ENCODE measurements around the gene GRK5.
"Not testable (repeated sequence)": the region's sequence is repeated elsewhere in the genome, so short reads cannot be mapped to it uniquely, and the experiment has no call there.

Gene GRK5

GRCh38 chr10:119207366-119207666 lies at the start of gene GRK5:
TSS of gene GRK5 (plus strand) at chr10:119207571. CDS start at chr10:119207918, 347 bp downstream.
- peak; percentile 76 to 94 (median 82) for DNase-seq

GRCh38 chr10:119159332-119159731 lies 48.0 kb upstream of the GRK5 start:
- no peak for DNase-seq

DNA sequence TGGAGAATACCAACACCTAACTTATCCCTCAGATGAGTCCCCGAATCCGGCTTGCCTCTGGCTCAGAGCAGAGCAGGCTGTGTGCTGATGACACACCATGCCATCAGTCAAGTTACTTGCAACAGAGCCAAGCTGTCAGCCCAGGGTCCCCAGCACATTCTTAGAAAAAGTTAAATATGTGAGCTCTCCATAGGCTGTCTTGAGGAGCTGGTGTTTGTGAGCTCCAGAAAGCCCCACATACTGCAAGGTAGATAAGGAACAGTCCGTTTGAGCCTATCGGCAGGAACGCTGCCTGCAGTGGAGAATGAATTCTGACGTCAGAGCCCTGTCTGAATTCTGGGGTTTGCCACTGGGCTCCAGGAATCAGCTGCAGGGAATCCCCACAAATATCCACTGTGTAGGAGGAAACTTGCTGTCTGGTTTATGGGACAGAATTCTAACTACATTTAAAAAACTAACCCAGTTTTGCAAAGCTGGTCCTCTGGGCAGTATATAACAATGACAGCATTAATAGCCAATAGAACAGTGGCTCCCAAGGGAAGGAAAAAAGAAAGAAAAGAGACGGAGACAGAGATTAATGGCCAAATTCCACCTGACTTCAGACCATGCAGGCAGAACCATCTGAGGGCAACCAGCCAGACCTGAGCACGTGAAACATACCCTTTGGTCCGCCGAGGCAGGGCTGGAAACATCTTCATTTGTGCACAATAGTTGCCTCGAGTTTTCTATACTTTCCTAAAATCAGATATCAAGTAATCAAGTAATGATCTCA lies 45.5 kb upstream of the GRK5 start:
- no peak for DNase-seq

DNA sequence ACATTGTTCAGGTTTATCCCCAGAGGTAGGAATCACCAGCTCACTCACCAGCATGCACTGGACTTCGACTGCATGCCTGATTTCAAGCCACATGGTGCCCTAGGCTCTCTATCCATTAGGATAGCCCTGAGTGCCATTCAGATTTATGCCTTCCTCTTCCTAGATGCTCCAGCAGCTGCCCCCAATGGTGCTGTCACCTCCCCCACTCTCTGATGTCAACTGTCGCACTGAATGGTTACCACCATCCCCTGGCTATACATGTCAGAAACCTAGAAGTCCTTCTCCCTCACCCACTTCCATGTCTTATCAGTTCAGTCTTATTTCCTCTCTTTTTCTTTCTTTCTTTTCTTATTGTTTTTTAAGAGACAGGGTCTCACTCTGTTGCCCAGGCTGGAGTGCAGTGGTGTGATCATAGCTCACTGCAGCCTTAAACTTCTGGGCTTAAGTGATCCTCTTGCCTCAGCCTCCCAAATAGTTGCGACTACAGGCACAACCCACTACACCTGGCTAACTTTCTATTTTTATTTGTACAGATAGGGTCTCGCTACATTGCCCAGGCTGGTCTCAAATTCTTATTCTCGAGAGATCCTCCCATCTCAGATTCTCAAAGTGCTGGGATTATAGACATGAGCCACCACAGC lies 44.8 kb upstream of the GRK5 start:
- DNase-seq: no peak

DNA sequence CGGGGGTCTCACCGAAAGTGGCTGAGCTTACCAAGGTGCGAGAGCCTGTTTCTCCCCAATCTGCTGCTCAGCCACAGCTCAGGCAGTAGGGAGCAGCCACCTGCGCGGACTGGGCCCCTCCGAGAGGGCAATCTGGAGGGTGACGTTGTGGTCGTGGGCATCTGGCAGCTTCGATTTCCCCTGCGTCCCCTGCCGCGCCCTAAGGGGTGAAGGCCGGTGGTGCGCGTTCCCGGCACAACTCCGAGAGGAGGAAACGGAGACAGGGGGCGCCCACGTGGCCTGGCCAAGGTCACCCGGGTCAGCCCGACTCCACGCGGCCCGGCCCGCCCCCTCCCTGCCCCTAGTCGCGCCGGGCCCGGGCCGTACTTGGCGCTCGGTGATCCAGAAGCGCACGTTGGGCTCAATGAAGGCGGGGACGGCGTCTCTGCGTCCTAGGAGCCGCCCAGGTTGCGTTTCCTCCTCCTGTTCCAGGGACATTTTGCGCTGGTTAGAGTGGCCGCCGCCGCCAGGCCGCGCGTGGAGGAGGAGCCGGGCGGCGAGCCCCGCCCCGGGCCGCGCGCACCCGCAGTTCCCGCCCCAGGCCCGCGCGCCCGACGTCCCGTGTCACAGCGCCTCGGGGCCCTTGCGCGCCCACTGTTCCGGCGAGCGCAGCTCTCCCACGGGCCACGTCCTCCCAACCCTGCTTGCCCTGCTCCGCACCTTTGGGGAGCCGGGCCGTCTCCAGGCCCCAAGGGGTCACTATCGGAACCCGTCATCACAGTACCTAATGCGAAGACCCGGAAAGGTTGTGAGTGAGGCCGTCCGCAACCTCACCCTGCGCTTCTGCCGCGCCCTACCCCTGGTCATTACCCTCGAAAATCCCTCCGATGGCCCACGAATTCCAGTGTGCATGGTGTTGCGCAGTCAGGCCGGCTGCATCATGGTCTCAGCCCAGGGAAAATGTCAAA lies 41.9 kb upstream of the GRK5 start, which contains the start of gene SFXN4:
Gene SFXN4 (minus strand): TSS at position 544 of the 947 bp plus-strand sequence. CDS start 67 bp downstream, at position 477.
- DNase-seq: peak; percentile 51 to 78 (median 59)

DNA sequence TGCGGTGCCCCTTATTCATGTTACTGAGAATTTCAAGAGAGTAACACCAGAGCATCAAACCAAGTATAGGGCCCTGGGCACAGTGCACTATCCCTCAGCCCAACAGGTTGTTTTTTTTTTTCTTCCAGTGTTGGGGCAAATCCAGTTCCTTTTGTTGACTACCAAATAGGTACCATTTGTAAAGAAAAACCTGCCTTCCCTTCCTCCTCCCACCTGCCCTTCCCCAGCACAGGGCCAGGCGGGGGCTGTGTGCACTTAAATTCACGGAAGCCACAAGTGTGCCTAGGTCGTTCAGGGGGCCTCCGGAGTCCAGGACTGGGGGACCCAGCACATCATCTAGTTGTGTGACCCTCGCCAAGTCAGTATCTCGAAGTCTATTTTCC lies 41.3 kb upstream of the GRK5 start:
- DNase-seq: no peak

- DNase-seq: no peak
Measured at GRCh38 chr10:119166564-119166963, 40.8 kb upstream of the GRK5 start.

GRCh38 chr10:119167041-119167440 lies 40.3 kb upstream of the GRK5 start:
- DNase-seq: no peak

GRCh38 chr10:119174109-119174508 lies 33.3 kb upstream of the GRK5 start:
- no peak for DNase-seq

- DNase-seq: no peak
Measured at GRCh38 chr10:119176166-119176565, 31.2 kb upstream of the GRK5 start.

- no peak for DNase-seq
Measured at GRCh38 chr10:119177708-119178371, 29.5 kb upstream of the GRK5 start.

DNA sequence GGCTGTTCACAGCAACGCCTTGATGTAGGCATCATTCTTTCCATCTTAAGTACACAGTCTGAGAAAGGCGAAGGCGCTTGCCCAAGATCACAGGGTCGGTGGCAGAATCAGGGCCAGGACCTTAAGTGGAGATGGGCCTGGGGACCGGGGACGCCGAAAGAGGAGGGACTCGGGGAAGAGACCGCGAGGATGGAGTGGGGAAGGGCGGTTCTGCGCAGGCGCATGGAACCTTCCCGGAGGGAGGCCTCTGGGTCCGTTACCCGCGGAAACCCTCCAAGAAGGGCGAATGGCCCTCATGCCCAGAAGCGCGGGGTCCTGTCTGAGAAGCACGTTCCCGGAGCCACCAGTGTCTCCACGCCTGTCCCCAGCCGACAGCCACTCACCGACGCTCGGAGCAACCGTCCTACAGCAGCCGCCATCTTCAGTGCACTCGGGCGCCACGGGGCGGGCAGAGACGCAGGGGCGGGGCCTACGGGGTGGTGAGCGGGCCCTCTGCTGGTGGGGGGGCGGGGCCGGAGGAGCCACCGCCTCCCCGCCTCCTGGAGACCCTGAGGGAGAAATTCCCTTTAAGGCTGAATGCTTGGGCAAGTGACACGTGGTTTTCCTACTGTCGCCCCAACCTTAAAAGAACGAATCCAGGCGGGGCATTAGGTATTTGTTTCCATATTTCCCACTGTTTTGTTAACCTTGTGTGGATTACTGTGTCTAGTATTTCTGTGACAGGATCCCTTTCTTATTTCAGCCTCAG lies 28.8 kb upstream of the GRK5 start, which contains the start of gene PRDX3:
Gene PRDX3 (minus strand): TSS at position 441 of the 748 bp plus-strand sequence. CDS start 22 bp downstream, at position 419.
- peak; percentile 71 to 91 (median 82) for DNase-seq

- DNase-seq: not testable (repeated sequence)
Measured at GRCh38 chr10:119180850-119181400, 26.4 kb upstream of the GRK5 start.

GRCh38 chr10:119183664-119184412 lies 23.5 kb upstream of the GRK5 start:
- DNase-seq: no peak

- no peak for DNase-seq
Measured at GRCh38 chr10:119189811-119190282, 17.5 kb upstream of the GRK5 start.

DNA sequence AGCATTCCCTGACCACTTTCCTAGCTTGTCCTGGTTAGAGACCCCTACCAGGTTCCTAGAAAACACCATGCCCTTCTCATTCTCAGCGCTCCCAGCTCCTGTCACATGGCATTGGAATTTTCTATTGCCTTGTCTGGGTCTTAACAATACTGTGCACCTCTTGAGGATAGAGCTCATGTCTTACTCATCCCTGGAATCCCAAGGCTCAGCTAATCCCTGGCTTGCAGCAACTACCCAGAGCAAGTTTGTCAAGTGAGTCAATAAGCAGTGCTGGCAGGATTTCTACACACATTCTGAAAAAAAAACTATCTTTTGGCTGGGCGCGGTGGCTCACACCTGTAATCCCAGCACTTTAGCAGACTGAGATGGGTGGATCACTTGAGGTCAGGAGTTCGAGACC lies 17.0 kb upstream of the GRK5 start:
- DNase-seq: no peak

- no peak for DNase-seq
Measured at GRCh38 chr10:119190954-119191785, 16.2 kb upstream of the GRK5 start.

DNA sequence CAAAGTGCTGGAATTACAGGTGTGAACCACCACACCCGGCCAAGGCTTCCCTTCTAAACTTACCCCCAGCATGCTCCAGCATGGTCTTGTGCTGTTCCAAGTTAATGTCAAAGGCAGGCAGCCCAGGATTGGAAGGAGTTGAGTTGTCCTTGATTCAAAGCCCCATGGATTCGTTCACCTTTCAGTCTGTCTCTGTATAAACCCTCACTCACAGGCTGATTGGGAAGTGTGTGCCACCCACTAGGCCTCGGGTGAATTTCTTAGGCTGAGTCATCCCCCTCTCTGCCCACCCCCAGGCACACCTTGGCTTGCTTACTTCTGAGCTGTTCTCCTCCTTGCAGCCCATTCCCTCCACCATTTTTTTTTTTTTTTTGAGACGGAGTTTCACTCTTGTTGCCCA lies 15.5 kb upstream of the GRK5 start:
- DNase-seq: no peak

DNA sequence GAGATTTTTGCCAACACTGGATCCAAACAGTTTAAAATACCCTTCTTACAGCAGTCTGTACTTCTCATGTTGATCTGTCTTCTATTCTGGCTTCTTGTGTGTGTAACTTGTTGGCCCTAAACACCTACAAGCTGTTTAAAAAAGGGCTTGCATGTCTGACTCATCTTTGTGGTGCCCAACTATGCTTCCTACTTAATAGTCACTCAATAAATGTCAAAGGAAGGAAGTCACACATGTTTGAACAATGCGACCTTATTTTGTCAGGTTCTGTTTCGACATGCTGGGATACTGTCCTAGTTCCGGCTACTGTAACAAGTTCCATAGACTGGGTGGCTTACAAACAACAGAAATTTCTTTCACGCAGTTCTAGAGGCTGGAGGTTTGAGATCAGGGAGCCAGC lies 9.4 kb upstream of the GRK5 start:
- no peak for DNase-seq

- peak in 1 of 4 experiments; percentile 18 for DNase-seq
Measured at GRCh38 chr10:119198438-119198837, 8.9 kb upstream of the GRK5 start.

Measured in activated naive CD4-positive, alpha-beta T cell (primary cell).